Mesenchymal stem cell (in vitro differentiated cells and primary cell): ENCODE measurements around the gene SLC35D2.

ENCODE experiments used
- DNase-seq: peaks from one replicate; pipeline ENCODE4 v3.0.0-alpha.2; 2013
- H2AFZ ChIP-seq: one replicate; pipeline ENCODE4 v1.6.1; 2013; ENCODE audit warnings: low read depth, mild to moderate bottlenecking, control low read depth, inconsistent platforms, low read length, moderate library complexity
- H2AK5ac ChIP-seq: 2 replicates; pipeline ENCODE4 v1.6.1; 2013; ENCODE audit warnings: low read length, moderate library complexity, mild to moderate bottlenecking, inconsistent platforms; ENCODE audit not compliant: severe bottlenecking
- H2BK120ac ChIP-seq: one replicate; pipeline ENCODE4 v1.6.1; 2013; ENCODE audit warnings: low read depth, mild to moderate bottlenecking, inconsistent platforms, low read length, moderate library complexity
- H2BK12ac ChIP-seq, 2 experiments: one replicate each; pipeline ENCODE4 v1.6.1; 2013; ENCODE audit warnings: inconsistent platforms in 2 of 2, low read length in 2 of 2, mild to moderate bottlenecking in 2 of 2, moderate library complexity in 2 of 2, control low read depth in 1 of 2
- H2BK15ac ChIP-seq: one replicate; pipeline ENCODE4 v1.6.1; 2013; ENCODE audit warnings: mild to moderate bottlenecking, low read depth, inconsistent platforms; ENCODE audit not compliant: poor library complexity, severe bottlenecking
- H2BK5ac ChIP-seq: 2 replicates; pipeline ENCODE4 v1.6.1; 2013; ENCODE audit warnings: low read depth, mild to moderate bottlenecking, low read length, control low read depth, inconsistent platforms; ENCODE audit not compliant: poor library complexity, severe bottlenecking
- H3K14ac ChIP-seq, 2 experiments: one replicate each; pipeline ENCODE4 v1.6.1; 2013; ENCODE audit warnings: inconsistent platforms in 2 of 2, low read length in 2 of 2, control low read depth in 1 of 2, mild to moderate bottlenecking in 1 of 2, moderate library complexity in 1 of 2
- H3K18ac ChIP-seq, 2 experiments: one replicate each; pipeline ENCODE4 v1.6.1; 2013; ENCODE audit warnings: inconsistent platforms in 2 of 2, low read length in 2 of 2, control low read depth in 1 of 2, low read depth in 1 of 2, mild to moderate bottlenecking in 1 of 2
- H3K23ac ChIP-seq, 2 experiments: one replicate each; pipeline ENCODE4 v1.6.1; 2013; ENCODE audit warnings: inconsistent platforms in 2 of 2, low read length in 2 of 2, mild to moderate bottlenecking in 2 of 2, moderate library complexity in 2 of 2, control low read depth in 1 of 2
- H3K27ac ChIP-seq: 2 replicates; pipeline ENCODE4 v1.5.1; 2013; ENCODE audit warnings: mild to moderate bottlenecking, moderate library complexity, low read length, control low read depth, inconsistent platforms; ENCODE audit not compliant: poor library complexity, severe bottlenecking
- H3K27me3 ChIP-seq, 2 experiments: 2 replicates each; pipeline versions ENCODE4 v1.6.1 to v1.7.0; 2013; ENCODE audit warnings: low read length in 2 of 2, mild to moderate bottlenecking in 2 of 2, moderate library complexity in 2 of 2, control low read depth in 1 of 2, inconsistent platforms in 1 of 2; ENCODE audit not compliant: control insufficient read depth in 1 of 2, insufficient read depth in 1 of 2
- H3K36me3 ChIP-seq, 2 experiments: 2 replicates each; pipeline versions ENCODE4 v1.6.1 to v1.7.0; 2013; ENCODE audit warnings: low read length in 2 of 2, control low read depth in 1 of 2, inconsistent platforms in 1 of 2, low read depth in 1 of 2, mild to moderate bottlenecking in 1 of 2; ENCODE audit not compliant: insufficient read depth in 2 of 2, control insufficient read depth in 1 of 2
- H3K4ac ChIP-seq, 2 experiments: one replicate each; pipeline ENCODE4 v1.6.1; 2013; ENCODE audit warnings: inconsistent platforms in 2 of 2, low read length in 2 of 2, mild to moderate bottlenecking in 2 of 2, moderate library complexity in 2 of 2, control low read depth in 1 of 2, low read depth in 1 of 2
- H3K4me1 ChIP-seq: 2 replicates; pipeline ENCODE4 v1.6.1; 2013; ENCODE audit warnings: low read depth, low read length, control low read depth; ENCODE audit not compliant: control insufficient read depth, insufficient read depth
- H3K4me2 ChIP-seq: 2 replicates; pipeline ENCODE4 v1.6.1; 2013; ENCODE audit warnings: low read length, mild to moderate bottlenecking, inconsistent platforms; ENCODE audit not compliant: poor library complexity, severe bottlenecking
- H3K4me3 ChIP-seq, 2 experiments: 2 replicates each; pipeline versions ENCODE4 v1.5.1 to v1.7.0; 2013; ENCODE audit warnings: low read length in 2 of 2, mild to moderate bottlenecking in 2 of 2, control low read depth in 1 of 2, low read depth in 1 of 2; ENCODE audit not compliant: insufficient read depth in 1 of 2
- H3K79me1 ChIP-seq: replicated peaks from 2 replicates; pipeline ENCODE4 v1.6.1; 2013; ENCODE audit warnings: mild to moderate bottlenecking, control low read depth, low read length, inconsistent platforms; ENCODE audit not compliant: poor library complexity, severe bottlenecking
- H3K9ac ChIP-seq: 2 replicates; pipeline ENCODE4 v1.7.0; 2013; ENCODE audit warnings: mild to moderate bottlenecking, low read length, moderate library complexity
- H3K9me3 ChIP-seq: 2 replicates; pipeline ENCODE4 v1.7.0; 2013; ENCODE audit warnings: mild to moderate bottlenecking, low read length; ENCODE audit not compliant: control insufficient read depth
- H4K8ac ChIP-seq: one replicate; pipeline ENCODE4 v1.6.1; 2013; ENCODE audit warnings: inconsistent platforms, mild to moderate bottlenecking, low read length, moderate library complexity
- H4K91ac ChIP-seq: one replicate; pipeline ENCODE4 v1.6.1; 2013; ENCODE audit warnings: mild to moderate bottlenecking, low read length, inconsistent platforms
- WGBS: methylation state at CpG from one replicate; pipeline ENCODE4 v1.1.7; 2013; ENCODE audit warnings: mixed read lengths; 5-methylcytosine and 5-hydroxymethylcytosine counted together

Gene SLC35D2

DNA sequence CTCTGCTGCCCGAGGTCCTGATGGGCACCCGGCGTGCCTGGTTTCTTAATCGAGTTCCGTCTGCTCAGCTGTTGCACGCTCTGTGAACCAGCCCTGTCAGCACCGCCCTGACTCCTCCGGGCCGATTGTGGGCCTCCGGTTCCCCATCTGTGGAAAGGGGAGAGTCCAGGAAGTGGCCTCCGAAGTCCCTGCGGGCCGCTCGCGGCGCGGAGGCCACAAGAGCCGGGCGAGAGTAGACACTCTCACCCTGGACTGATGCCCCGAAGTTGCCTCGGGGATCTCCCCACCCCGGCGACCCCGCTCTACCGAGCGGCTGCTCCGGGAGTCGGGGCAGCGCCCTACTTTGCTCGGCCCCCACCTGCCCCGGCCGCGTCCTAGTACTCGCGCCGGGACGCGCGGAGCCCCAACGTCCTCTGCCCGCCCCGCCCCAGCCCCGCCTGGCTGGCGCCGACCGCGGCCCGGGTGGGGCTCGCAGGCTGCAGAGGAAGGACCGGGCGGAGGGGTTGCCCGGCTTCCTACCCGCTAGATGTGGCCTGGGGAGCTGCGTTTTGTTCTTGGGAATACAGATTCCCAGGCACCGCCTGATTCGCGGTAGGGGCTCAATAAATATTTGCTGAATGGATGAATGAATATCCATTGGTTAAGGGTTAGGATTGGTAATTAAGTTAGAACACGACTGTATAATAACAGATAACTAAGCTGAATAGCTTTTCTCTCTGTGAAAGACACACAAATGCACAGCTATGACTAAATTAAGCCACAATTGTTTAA lies 35.6 kb upstream of the SLC35D2 start:
- Histone ChIP-seq H2BK5ac (peak overlapping the region; percentile 99), H3K4ac (peak overlapping the region; percentile 58 to 66), H2BK15ac (no peak overlapping the region), H3K4me3 (peak overlapping the region; percentile 72 to 83), H3K23ac (peak overlapping the region; percentile 59 to 85), H3K36me3 (no peaks in the 10 kb centered on the region), H3K79me1 (no peaks in the 10 kb centered on the region), H3K9me3 (no peaks in the 10 kb centered on the region), H3K4me2 (peak overlapping the region; percentile 74), H2BK120ac (peak overlapping the region; percentile 55), H4K8ac (peak overlapping the region; percentile 27), H3K27me3 (no peaks in the 10 kb centered on the region), H3K18ac (peak overlapping the region; percentile 77 to 93), H2AFZ (peak overlapping the region; percentile 99), H3K9ac (peak overlapping the region; percentile 95), H3K4me1 (peaks cover 12% of the 10 kb centered on the region), H2AK5ac (peak overlapping the region; percentile 88), H3K14ac (peak overlapping the region in 1 of 2 experiments; percentile 88), H4K91ac (no peak overlapping the region), H2BK12ac (peak overlapping the region in 1 of 2 experiments; percentile 49), H3K27ac (peak overlapping the region; percentile 98)
- no peak for DNase-seq
- under 1% methylated on average over 53 of the region's 58 CpGs for WGBS

DNA sequence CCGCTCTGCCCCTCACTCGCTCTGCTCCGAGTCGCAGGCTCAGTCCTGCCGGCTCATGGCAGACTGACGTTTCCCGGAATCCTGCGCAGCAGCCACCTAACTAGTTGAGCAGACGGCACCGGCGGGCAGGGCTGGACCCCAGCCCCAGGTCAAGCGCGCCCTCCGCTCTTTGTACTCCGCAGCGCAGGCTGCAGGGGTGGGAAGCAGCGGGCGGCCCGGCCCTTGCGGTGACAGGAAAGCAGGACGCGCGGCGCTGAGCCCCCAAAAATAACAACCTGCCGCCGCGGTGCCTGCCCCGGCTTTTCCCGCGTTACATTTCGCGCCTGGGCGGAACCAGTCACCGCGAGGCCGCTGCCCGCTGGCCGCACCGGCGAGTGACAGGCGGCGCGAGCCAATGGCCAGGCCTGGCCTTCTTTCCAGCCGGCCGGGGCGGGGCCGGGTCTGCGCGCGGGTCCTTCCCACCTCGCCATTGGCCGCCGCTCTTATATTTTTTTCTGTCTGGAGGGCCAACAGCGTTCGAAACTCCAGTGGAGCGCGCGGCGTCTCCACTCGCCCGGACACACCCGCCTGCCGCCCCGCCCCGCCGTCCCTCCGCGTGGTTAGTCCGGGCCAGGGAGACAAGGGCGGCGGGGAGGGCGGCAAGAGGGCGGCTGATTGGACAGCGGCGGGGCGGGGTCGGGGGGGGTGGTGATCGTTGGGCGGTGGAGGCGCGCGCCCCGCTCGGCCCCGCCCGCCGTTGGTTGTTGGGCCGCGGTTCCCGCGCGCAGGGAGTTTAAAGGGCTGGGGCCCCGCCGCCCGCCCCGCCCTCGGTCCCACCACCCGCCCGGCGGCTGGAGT lies 34.8 kb upstream of the SLC35D2 start, which contains the start of gene ZNF367:
TSS of gene ZNF367 (minus strand) at position 288 of the 837 bp plus-strand sequence. CDS start 338 bp downstream, outside the sequence.
- WGBS, result under 1% methylated on average over 67 of the region's 100 CpGs
- Histone ChIP-seq H2BK15ac (no peak within 1 kb of the TSS), H2BK120ac (peak within 1 kb of the TSS; percentile 55)

DNA sequence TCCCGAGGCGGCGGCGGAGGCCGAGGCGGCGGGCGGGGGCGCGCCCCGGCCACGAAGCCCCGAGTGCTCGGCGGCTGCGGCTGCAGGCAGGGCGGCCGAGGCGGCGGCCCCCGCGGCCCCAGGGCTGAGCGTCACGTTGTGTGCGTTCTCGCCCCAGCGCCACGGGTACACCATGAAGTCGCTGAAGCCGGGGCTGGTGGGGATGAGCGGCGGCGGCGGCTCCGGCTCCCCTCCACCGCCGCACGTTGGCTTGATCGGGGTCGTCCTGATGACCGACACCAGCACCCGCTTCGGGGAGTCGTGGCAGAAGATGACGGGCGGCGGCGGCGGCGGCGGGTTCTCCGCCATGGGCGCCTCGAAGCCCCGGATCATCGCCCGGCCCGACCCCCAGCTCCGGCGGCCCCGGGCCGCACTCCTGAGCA lies 34.2 kb upstream of the SLC35D2 start:
- under 1% methylated on average over 53 of the region's 62 CpGs for WGBS
- Histone ChIP-seq H2AFZ (peak overlapping the region; percentile 96), H2BK12ac (no peak overlapping the region), H3K14ac (peak overlapping the region in 1 of 2 experiments; percentile 68), H3K4me3 (peak overlapping the region; percentile 80 to 90), H3K36me3 (no peaks in the 10 kb centered on the region), H3K4me2 (peak overlapping the region; percentile 100), H2AK5ac (no peak overlapping the region), H4K8ac (peak overlapping the region; percentile 84), H4K91ac (peak overlapping the region; percentile 30), H3K9ac (peak overlapping the region; percentile 79), H3K9me3 (no peaks in the 10 kb centered on the region), H3K79me1 (no peaks in the 10 kb centered on the region), H3K27me3 (no peaks in the 10 kb centered on the region), H2BK15ac (no peak overlapping the region), H3K18ac (peak overlapping the region; percentile 30 to 68), H3K4ac (peak overlapping the region in 1 of 2 experiments; percentile 78), H3K27ac (no peak overlapping the region), H2BK120ac (peak overlapping the region; percentile 0), H2BK5ac (no peak overlapping the region), H3K4me1 (peaks cover 7% of the 10 kb centered on the region), H3K23ac (peak overlapping the region in 1 of 2 experiments; percentile 78)
- DNase-seq, result peak; percentile 22

More for the DNA sequence above, 34.8 kb upstream of the SLC35D2 start, which contains the start of gene ZNF367:
- Histone ChIP-seq H3K4me1 (peaks cover 7% of the 10 kb centered on the region), H3K27me3 (no peaks in the 10 kb centered on the region), H3K4me3 (peak within 1 kb of the TSS; percentile 80 to 98), H2BK5ac (peak within 1 kb of the TSS; percentile 99), H3K14ac (peak within 1 kb of the TSS in 1 of 2 experiments; percentile 88), H3K4me2 (peak within 1 kb of the TSS; percentile 100), H3K79me1 (no peaks in the 10 kb centered on the region), H3K23ac (peak within 1 kb of the TSS; percentile 78 to 85), H2BK12ac (peak within 1 kb of the TSS in 1 of 2 experiments; percentile 49), H3K27ac (peak within 1 kb of the TSS; percentile 98), H4K8ac (peak within 1 kb of the TSS; percentile 84), H2AFZ (peak within 1 kb of the TSS; percentile 99), H3K18ac (peak within 1 kb of the TSS; percentile 77 to 93), H3K4ac (peak within 1 kb of the TSS; percentile 66 to 78), H2AK5ac (peak within 1 kb of the TSS; percentile 88), H3K36me3 (no peaks in the 10 kb centered on the region), H3K9me3 (no peaks in the 10 kb centered on the region), H4K91ac (peak within 1 kb of the TSS; percentile 77), H3K9ac (peak within 1 kb of the TSS; percentile 95)
- peak; percentile 99 for DNase-seq
